Raji (cell line): ENCODE results near the gene MEI1.

Experiments
- POLR2A ChIP-seq: IDR thresholded peaks from 2 replicates; pipeline ENCODE4 v1.6.1; 2011; ENCODE audit warnings: low read depth, low read length, control low read depth; ENCODE audit not compliant: insufficient read depth

MEI1 gene

DNA sequence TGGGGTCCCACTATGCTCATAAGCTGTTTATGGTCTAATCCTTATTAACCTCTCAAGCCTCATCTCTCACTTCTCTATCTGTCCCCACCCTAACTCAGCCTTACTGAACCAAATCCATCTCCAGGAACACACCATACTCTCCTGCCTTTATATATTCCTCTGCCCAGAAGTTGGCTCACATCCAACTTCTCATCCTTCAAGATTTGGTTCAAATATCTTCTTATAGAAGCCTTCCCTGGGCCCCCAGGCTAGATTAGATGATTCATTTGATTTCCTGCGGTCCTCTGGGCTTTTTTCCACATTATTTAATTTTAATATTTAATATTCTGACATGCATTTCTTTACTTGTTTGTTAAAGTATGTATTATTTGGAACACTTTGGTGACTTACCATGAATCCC lies 23.2 kb downstream of the MEI1 start:
- no peak for TF ChIP-seq POLR2A

GRCh38 chr22:41725510-41726110 lies 26.3 kb downstream of the MEI1 start:
- no peak for TF ChIP-seq POLR2A

DNA sequence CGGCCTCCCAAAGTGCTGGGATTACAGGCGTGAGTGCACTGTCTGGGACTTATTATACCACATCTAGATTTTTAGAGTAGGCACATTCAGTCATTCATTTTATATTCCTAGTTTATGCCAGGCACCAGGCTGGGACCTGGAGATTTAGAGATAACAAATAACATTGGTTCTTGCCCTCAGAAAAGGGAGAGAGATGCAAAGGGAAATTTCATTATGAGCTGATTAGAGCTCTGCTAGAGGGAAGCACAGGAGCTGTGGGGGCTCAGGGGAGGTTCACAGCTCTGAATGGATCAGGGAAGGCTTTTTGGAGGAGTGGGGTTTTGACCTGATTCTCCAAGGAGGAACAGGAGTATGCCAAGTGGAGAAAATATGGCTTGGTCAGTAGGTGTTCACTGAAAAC lies 32.3 kb downstream of the MEI1 start:
- no peak for TF ChIP-seq POLR2A

DNA sequence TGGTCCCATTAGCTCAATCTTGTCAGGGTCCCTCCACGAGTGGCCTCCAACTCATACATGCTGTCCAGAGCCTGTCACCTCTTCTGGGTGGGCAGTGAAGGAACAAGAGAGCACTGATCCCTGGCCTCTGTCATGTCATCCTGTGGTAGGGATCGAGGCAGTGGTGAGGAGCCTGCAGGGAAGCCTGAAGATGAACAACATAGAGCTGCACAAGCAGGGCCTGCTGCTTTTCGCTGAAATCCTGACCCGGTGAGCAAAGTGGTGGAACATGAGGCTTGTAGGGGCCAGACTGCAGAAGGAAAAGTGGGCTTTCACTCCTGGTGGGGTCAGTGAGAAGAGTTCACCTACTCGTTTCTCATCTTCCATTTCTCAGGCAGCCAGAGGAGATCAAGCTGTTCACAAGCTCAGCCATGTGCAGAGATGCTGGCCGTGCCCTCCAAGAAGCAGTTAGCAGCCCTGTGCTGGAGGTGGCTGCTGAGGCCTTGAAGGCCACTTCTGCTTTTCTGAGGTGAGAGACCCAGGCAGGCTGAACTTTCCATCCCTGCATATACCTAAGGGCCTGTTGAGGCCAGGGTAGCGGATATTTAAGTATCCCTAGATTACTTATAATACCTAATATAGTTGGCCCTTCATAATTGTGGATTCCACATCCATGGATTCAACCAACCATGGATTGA lies 32.9 kb downstream of the MEI1 start:
- TF ChIP-seq POLR2A: no peak

GRCh38 chr22:41739576-41739975 lies 40.3 kb downstream of the MEI1 start:
- no peak for TF ChIP-seq POLR2A

DNA sequence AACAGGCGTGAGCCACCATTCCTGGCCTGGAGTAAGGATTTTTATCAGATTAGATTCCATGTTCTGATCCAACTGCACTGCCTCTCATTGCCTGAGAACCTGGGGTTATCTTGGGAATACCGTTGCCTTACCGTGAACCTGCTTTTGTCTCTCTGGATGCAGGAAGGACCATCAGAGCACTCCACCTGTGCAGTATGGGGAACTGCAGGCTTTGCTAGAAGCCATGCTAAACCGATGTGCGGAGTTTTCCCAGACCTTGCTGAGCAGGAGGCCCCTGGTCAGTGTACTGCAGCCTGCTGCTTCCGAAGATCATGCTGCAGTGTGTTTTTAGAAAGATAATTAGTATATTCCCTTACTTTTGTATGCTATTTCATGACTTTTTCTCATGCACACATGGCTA lies 43.6 kb downstream of the MEI1 start:
- no peak for TF ChIP-seq POLR2A

DNA sequence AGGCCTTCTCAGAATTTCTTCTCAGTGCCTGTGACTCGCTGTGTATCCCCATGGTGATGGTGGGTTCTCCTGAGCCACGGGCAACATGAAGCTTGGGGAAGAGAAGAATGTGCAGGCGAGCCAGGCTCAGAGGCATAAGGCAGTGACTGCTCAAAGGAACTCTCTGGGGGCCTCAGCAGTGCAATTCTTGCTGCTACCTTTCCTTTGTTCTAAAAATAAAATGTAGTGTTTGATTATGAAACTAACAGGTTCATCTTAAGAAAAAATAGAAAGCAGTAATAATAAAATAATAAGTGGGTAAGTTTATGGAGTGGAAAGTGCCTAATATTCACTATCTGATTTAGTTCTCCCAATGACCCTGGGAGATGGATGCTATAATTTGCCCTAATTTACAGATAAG lies 46.7 kb downstream of the MEI1 start:
- TF ChIP-seq POLR2A: no peak

GRCh38 chr22:41746567-41747400 lies 47.5 kb downstream of the MEI1 start:
- TF ChIP-seq POLR2A: no peak

- TF ChIP-seq POLR2A: no peak
Measured at GRCh38 chr22:41752011-41752970, 53.0 kb downstream of the MEI1 start.

- TF ChIP-seq POLR2A: no peak
Measured at GRCh38 chr22:41753984-41754383, 54.7 kb downstream of the MEI1 start.

GRCh38 chr22:41757502-41757901 lies 58.2 kb downstream of the MEI1 start:
- TF ChIP-seq POLR2A: no peak

DNA sequence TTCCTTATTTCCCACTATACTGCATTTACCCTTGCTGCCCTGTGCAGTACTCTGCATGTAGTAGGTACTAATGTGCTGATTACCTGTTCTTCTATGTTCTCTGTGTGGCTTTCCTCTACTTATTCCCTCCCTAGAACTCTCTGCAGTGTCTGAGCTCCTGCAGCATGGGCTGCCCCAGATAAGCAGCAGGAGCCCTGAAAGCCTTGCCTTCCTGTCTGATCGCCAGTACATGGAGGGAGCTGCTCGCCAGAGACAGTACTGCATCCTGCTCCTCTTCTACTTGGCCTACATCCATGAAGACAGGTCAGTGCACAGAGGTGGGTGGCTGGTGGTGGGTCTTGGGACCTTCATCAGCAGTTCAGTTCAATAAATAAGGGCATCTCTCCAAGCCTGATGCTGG lies 58.9 kb downstream of the MEI1 start:
- TF ChIP-seq POLR2A: no peak

DNA sequence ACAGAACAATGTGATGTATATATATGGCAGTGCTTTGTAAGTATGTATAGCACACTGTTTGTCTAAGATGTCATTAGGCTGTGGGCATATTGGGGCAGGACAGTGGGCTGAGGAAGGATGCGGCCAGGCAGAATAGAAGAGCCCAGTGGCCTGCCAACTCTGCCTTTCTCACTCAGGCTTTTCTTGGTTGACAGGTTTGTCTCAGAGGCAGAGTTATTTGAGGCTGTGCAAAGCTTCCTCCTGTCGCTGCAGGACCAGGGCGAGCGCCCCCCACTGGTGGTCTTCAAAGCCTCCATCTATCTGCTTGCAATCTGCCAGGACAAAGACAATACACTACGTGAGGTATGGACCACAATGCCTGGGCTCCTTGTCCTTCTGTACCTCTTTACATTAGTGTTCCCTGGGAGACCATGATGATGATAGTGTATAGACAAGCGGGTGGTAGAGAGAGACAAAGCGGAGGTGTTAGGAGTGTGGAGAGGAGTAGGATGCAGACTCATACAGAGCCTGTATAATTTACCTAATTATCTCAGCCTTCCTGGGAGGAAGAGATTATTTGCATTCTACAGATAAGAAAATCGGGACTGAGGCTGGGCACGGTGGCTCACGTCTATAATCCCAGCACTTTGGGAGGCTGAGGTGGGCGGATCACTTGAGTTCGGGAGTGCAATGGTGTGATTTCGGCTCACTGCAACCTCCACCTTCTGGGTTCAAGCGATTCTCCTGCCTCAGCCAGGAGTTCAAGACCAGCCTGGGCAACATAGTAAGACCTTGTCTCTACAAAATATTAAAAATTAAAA lies 63.9 kb downstream of the MEI1 start:
- no peak for TF ChIP-seq POLR2A

GRCh38 chr22:41766476-41766875 lies 67.2 kb downstream of the MEI1 start:
- no peak for TF ChIP-seq POLR2A
